ENCODE measurements around the gene SACS.

Gene SACS

DNA sequence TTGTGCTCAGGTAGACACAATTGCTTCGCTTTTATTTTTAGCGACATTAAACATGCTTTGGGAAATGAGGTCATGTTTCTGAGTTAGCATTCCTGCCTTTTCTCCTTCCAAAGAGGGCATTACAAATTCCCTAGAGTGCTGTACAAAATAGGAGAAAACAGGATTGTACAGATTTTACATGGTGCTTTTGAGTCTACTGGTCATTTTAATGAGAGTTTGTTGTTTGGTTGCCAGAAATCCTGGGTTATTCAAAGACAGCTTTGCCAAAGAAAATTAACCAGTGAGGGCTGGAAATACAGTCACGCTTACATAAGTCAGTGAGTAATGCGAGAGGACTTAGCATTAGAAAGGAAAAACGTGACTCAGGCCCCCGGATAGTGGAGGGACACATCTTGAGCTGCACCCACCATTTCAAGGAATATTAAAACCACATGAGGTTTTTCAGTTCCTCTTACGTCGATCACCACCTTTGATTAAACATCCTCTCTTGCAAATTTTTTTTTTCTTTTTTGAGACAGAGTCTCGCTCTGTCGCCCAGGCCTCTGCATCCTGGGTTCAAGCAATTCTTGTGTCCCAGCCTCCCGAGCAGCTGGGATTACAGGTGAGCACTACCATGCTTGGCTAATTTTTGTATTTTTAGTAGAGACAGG is 55.4 kb downstream of the SACS start:
- Histone ChIP-seq H3K4me3 (ENCODE audit: insufficient read length, low read depth) (no peak overlapping the region), H3K27me3 (ENCODE audit: insufficient read depth, insufficient read length) (no peaks in the 10 kb centered on the region), H3K9ac (ENCODE audit: insufficient read length, low read depth) (no peak overlapping the region), H3K36me3 (ENCODE audit: insufficient read depth, insufficient read length, low read length) (peaks cover 10% of the 10 kb centered on the region), H3K4me1 (ENCODE audit: insufficient read depth, insufficient read length) (peaks cover 2% of the 10 kb centered on the region), H3K9me3 (ENCODE audit: insufficient read depth, low read length) (no peaks in the 10 kb centered on the region)
- DNase-seq (ENCODE audit: low read depth, low spot score): no peak
- no peak for TF ChIP-seq ZNF274 (IDR thresholded peaks at IDR 0.05; ENCODE audit: low read depth, low read length)
- no peak for TF ChIP-seq SUZ12 (IDR thresholded peaks at IDR 0.05; ENCODE audit: extremely low read depth, insufficient read depth, insufficient read length)
- TF ChIP-seq YY1 (IDR thresholded peaks at IDR 0.05; ENCODE audit: insufficient read depth, insufficient read length): no peak

- no peak for TF ChIP-seq SUZ12 (IDR thresholded peaks at IDR 0.05; ENCODE audit: extremely low read depth, insufficient read depth, insufficient read length)
- TF ChIP-seq YY1 (IDR thresholded peaks at IDR 0.05; ENCODE audit: insufficient read depth, insufficient read length): no peak
- no peak for TF ChIP-seq ZNF274 (IDR thresholded peaks at IDR 0.05; ENCODE audit: low read depth, low read length)
- peaks cover 15% of the 10 kb centered on the region for H3K36me3 ChIP-seq (ENCODE audit: insufficient read depth, insufficient read length, low read length)
- no peak for DNase-seq (ENCODE audit: low read depth, low spot score)
- no peak overlapping the region for H3K9ac ChIP-seq (ENCODE audit: insufficient read length, low read depth)
- H3K9me3 ChIP-seq (ENCODE audit: insufficient read depth, low read length): no peaks in the 10 kb centered on the region
- H3K27me3 ChIP-seq (ENCODE audit: insufficient read depth, insufficient read length): no peaks in the 10 kb centered on the region
- no peak overlapping the region for H3K4me3 ChIP-seq (ENCODE audit: insufficient read length, low read depth)
- peaks cover 2% of the 10 kb centered on the region for H3K4me1 ChIP-seq (ENCODE audit: insufficient read depth, insufficient read length)
These were observed 55.9 kb downstream of the SACS start for GRCh38 chr13:23377579-23377978.

DNA sequence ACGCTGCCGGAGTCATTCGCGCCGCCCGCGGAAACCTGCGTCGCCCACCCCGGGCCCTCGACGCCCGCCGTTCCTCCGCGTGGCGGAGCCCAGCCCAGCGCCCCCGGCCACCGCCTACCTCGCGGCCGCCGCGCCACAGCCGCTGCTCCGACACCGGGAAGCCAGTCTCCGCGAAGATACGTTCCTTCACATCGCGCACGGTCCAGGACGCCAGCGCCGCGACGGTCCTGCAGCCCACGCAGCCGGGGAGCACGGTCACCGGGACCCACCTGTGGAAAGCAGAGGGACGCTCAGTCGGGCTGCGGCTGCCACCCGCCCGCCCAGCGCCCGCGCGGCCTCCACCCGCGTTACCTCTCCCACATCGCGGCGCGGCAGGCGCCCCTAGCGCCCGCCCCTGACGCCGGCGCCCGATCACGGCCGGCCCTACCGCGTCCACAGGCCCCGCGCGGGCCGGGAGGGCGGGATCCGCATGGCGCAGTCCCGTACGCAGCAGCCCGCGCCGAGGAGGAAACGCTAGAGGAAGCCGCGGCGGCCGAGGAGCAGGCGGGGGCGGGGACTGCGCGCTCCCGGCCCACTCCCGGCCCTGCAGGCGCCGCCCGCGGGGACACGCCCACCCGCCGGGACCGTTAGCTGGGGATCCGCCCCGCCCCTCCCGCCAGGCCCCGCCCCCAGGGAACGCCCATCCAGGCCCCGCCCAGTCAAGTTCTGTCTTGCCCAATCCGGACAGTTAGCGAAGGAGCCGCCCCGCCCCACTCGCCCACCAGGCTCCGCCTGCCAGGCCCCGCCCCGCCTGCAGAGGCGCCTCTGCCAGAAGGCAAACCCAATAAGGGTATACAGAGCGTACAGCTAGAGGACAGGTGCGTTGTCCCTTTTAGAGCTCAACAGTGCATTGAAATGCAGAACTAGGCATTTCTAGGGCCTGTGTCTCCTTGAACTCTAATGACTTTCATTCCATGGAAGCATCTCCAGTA is 58.2 kb downstream of the SACS start:
- H3K4me1 ChIP-seq (ENCODE audit: insufficient read depth, insufficient read length): peaks cover 2% of the 10 kb centered on the region
- peak overlapping the region; percentile 87 for H3K4me3 ChIP-seq (ENCODE audit: insufficient read length, low read depth)
- DNase-seq (ENCODE audit: low read depth, low spot score): peak; percentile 84
- H3K27me3 ChIP-seq (ENCODE audit: insufficient read depth, insufficient read length): no peaks in the 10 kb centered on the region
- H3K9ac ChIP-seq (ENCODE audit: insufficient read length, low read depth): peak overlapping the region; percentile 92
- H3K9me3 ChIP-seq (ENCODE audit: insufficient read depth, low read length): no peaks in the 10 kb centered on the region
- peaks cover 33% of the 10 kb centered on the region for H3K36me3 ChIP-seq (ENCODE audit: insufficient read depth, insufficient read length, low read length)
- TF ChIP-seq SUZ12 (IDR thresholded peaks at IDR 0.05; ENCODE audit: extremely low read depth, insufficient read depth, insufficient read length): no peak
- TF ChIP-seq ZNF274 (IDR thresholded peaks at IDR 0.05; ENCODE audit: low read depth, low read length): no peak
- no peak for TF ChIP-seq YY1 (IDR thresholded peaks at IDR 0.05; ENCODE audit: insufficient read depth, insufficient read length)

GRCh38 chr13:23372264-23372906 is 61.1 kb downstream of the SACS start:
- TF ChIP-seq ZNF274 (IDR thresholded peaks at IDR 0.05; ENCODE audit: low read depth, low read length): no peak
- no peak for TF ChIP-seq YY1 (IDR thresholded peaks at IDR 0.05; ENCODE audit: insufficient read depth, insufficient read length)
- no peak for TF ChIP-seq SUZ12 (IDR thresholded peaks at IDR 0.05; ENCODE audit: extremely low read depth, insufficient read depth, insufficient read length)
- peaks cover 59% of the 10 kb centered on the region for H3K36me3 ChIP-seq (ENCODE audit: insufficient read depth, insufficient read length, low read length)
- H3K9me3 ChIP-seq (ENCODE audit: insufficient read depth, low read length): no peaks in the 10 kb centered on the region
- H3K9ac ChIP-seq (ENCODE audit: insufficient read length, low read depth): no peak overlapping the region
- H3K27me3 ChIP-seq (ENCODE audit: insufficient read depth, insufficient read length): no peaks in the 10 kb centered on the region
- no peak overlapping the region for H3K4me3 ChIP-seq (ENCODE audit: insufficient read length, low read depth)
- H3K4me1 ChIP-seq (ENCODE audit: insufficient read depth, insufficient read length): peaks cover 2% of the 10 kb centered on the region
- no peak for DNase-seq (ENCODE audit: low read depth, low spot score)

- H3K36me3 ChIP-seq (ENCODE audit: insufficient read depth, insufficient read length, low read length): peaks cover 85% of the 10 kb centered on the region
- H3K4me3 ChIP-seq (ENCODE audit: insufficient read length, low read depth): no peak overlapping the region
- TF ChIP-seq SUZ12 (IDR thresholded peaks at IDR 0.05; ENCODE audit: extremely low read depth, insufficient read depth, insufficient read length): no peak
- no peak for TF ChIP-seq YY1 (IDR thresholded peaks at IDR 0.05; ENCODE audit: insufficient read depth, insufficient read length)
- no peak for TF ChIP-seq ZNF274 (IDR thresholded peaks at IDR 0.05; ENCODE audit: low read depth, low read length)
- H3K4me1 ChIP-seq (ENCODE audit: insufficient read depth, insufficient read length): no peaks in the 10 kb centered on the region
- H3K9me3 ChIP-seq (ENCODE audit: insufficient read depth, low read length): no peaks in the 10 kb centered on the region
- H3K27me3 ChIP-seq (ENCODE audit: insufficient read depth, insufficient read length): no peaks in the 10 kb centered on the region
- DNase-seq (ENCODE audit: low read depth, low spot score): no peak
- H3K9ac ChIP-seq (ENCODE audit: insufficient read length, low read depth): no peak overlapping the region
These were observed 65.6 kb downstream of the SACS start for GRCh38 chr13:23367907-23368306.

DNA sequence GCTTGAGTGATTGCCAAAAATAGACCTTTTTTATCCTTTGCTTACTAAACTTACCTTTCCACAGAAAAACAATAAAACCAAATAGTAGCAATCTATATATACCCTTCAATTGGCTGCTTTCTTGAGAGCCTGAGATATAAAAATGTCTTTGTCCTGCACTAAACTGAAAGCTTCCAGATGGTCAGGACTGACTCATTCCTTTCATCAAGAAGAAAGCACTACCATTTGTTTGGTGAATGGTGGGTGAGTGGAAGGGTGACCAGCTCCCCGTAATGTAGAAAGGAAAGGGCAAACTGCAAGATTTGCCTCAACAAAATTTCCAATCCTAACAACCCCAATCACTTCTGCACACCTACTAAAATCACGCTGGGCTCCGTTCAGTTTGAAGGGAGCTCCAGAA is 67.8 kb downstream of the SACS start:
- Histone ChIP-seq H3K9ac (ENCODE audit: insufficient read length, low read depth) (no peak overlapping the region), H3K27me3 (ENCODE audit: insufficient read depth, insufficient read length) (no peaks in the 10 kb centered on the region), H3K9me3 (ENCODE audit: insufficient read depth, low read length) (no peaks in the 10 kb centered on the region), H3K36me3 (ENCODE audit: insufficient read depth, insufficient read length, low read length) (peaks cover 81% of the 10 kb centered on the region), H3K4me3 (ENCODE audit: insufficient read length, low read depth) (no peak overlapping the region), H3K4me1 (ENCODE audit: insufficient read depth, insufficient read length) (no peaks in the 10 kb centered on the region)
- DNase-seq (ENCODE audit: low read depth, low spot score): no peak
- TF ChIP-seq YY1 (IDR thresholded peaks at IDR 0.05; ENCODE audit: insufficient read depth, insufficient read length) (no peak), ZNF274 (IDR thresholded peaks at IDR 0.05; ENCODE audit: low read depth, low read length) (no peak), SUZ12 (IDR thresholded peaks at IDR 0.05; ENCODE audit: extremely low read depth, insufficient read depth, insufficient read length) (no peak)
